GM19240 (cell line): ENCODE measurements around the gene FRMPD4.

Experiments
- DNase-seq: peaks from one replicate; pipeline ENCODE4 v3.0.0; 2011; ENCODE audit warnings: low spot score; ENCODE audit not compliant: insufficient read length

The FRMPD4 gene

GRCh38 chrX:12751887-12752286 is 613.6 kb downstream of the FRMPD4 start:
- no peak for DNase-seq

GRCh38 chrX:12753366-12753765 is 615.1 kb downstream of the FRMPD4 start:
- DNase-seq: no peak

- no peak for DNase-seq
Measured at GRCh38 chrX:12758291-12758690, 620.0 kb downstream of the FRMPD4 start.

- no peak for DNase-seq
Measured at GRCh38 chrX:12767856-12768255, 629.6 kb downstream of the FRMPD4 start.

GRCh38 chrX:12768491-12768890 is 630.2 kb downstream of the FRMPD4 start:
- DNase-seq: no peak

- no peak for DNase-seq
Measured at GRCh38 chrX:12770440-12770839, 632.2 kb downstream of the FRMPD4 start.

- peak; percentile 19 for DNase-seq
Measured at GRCh38 chrX:12771445-12772069, 633.3 kb downstream of the FRMPD4 start.
